ENCODE results near the gene TMEM52B.

Gene TMEM52B

GRCh38 chr12:10241290-10241689 is 62.5 kb downstream of the TMEM52B start:
- Histone ChIP-seq H3K4me1 (ENCODE audit: insufficient read depth, low read length) (peaks cover 22% of the 10 kb centered on the region), H4K20me1 (ENCODE audit: insufficient read depth, low read length) (no peaks in the 10 kb centered on the region), H3K27me3 (ENCODE audit: insufficient read depth, low read length, poor library complexity) (no peaks in the 10 kb centered on the region), H3K27ac (ENCODE audit: low read length) (no peak overlapping the region), H3K36me3 (ENCODE audit: insufficient read depth, low read length) (no peaks in the 10 kb centered on the region), H3K4me2 (ENCODE audit: insufficient read depth, low read length) (no peak overlapping the region), H3K9ac (ENCODE audit: low read depth, low read length) (no peak overlapping the region), H3K9me3 (ENCODE audit: insufficient read depth, low read length, severe bottlenecking) (no peaks in the 10 kb centered on the region), H3K4me3 (ENCODE audit: low read depth in 1 of 2, low read length in 2 of 2) (no peak overlapping the region), H3K79me2 (ENCODE audit: insufficient read depth, low read length) (no peaks in the 10 kb centered on the region), H2AFZ (ENCODE audit: low read depth, low read length) (no peak overlapping the region)
- ATAC-seq (ENCODE audit: insufficient read depth, low read depth) (no peak), DNase-seq (no peak)
- no peak for TF ChIP-seq EZH2 (IDR thresholded peaks at IDR 0.05; ENCODE audit: borderline replicate concordance, low read depth, low read length, severe bottlenecking)
- TF ChIP-seq CTCF (IDR thresholded peaks at IDR 0.05; ENCODE audit: borderline replicate concordance, extremely low read depth, low read length, poor library complexity, severe bottlenecking) = no peak

All from DND-41 (cell line).